DMS153 treated with DMSO at 0.1 percent for 48 hours (cell line): Measurements from ENCODE around the gene AFMID.
A peak's percentile ranks its signal among the peaks of the same experiment; 100 is the strongest.

Source experiments
- DNase-seq: peaks from one replicate; lab custom pipeline; 2025; ENCODE audit not compliant: unreplicated experiment; lab: John Stamatoyannopoulos, UW

AFMID gene

GRCh38 chr17:78179372-78179771 lies 7.8 kb upstream of the AFMID start:
- no peak for DNase-seq

- no peak for DNase-seq
These were observed 7.1 kb upstream of the AFMID start for GRCh38 chr17:78180083-78180482.

- DNase-seq: no peak
These were observed 6.7 kb upstream of the AFMID start for GRCh38 chr17:78180508-78180907.

GRCh38 chr17:78182504-78182903 lies 4.7 kb upstream of the AFMID start:
- DNase-seq: no peak

- no peak for DNase-seq
These were observed 3.2 kb upstream of the AFMID start for GRCh38 chr17:78183916-78184315.

- no peak for DNase-seq
These were observed 2.8 kb upstream of the AFMID start for GRCh38 chr17:78184351-78184750.

- no peak for DNase-seq
These were observed 2.3 kb upstream of the AFMID start for GRCh38 chr17:78184868-78185267.

- no peak for DNase-seq
These were observed 1.0 kb upstream of the AFMID start for GRCh38 chr17:78185981-78186691.

GRCh38 chr17:78196716-78197115 lies 9.6 kb downstream of the AFMID start:
- DNase-seq: no peak

GRCh38 chr17:78197147-78197832 lies 10.1 kb downstream of the AFMID start:
- DNase-seq: no peak

- no peak for DNase-seq
These were observed 13.3 kb downstream of the AFMID start for GRCh38 chr17:78200451-78200850.

GRCh38 chr17:78202666-78203065 lies 15.5 kb downstream of the AFMID start:
- DNase-seq: no peak

- DNase-seq: no peak
These were observed 17.4 kb downstream of the AFMID start for GRCh38 chr17:78204387-78205123.

GRCh38 chr17:78205124-78205775 lies 18.1 kb downstream of the AFMID start:
- DNase-seq: no peak

GRCh38 chr17:78206298-78206697 lies 19.1 kb downstream of the AFMID start:
- DNase-seq: no peak

- DNase-seq: no peak
These were observed 21.3 kb downstream of the AFMID start for GRCh38 chr17:78208486-78208885.

- DNase-seq: no peak
These were observed 22.9 kb downstream of the AFMID start for GRCh38 chr17:78210111-78210510.

- DNase-seq: no peak
These were observed 23.9 kb downstream of the AFMID start for GRCh38 chr17:78211032-78211431.

- DNase-seq: peak; percentile 82
These were observed 27.0 kb downstream of the AFMID start, which contains the start of gene BIRC5 for GRCh38 chr17:78214016-78214705. Gene BIRC5 (plus strand): TSS chr17:78214253. CDS start chr17:78214317, 64 bp downstream.

GRCh38 chr17:78214706-78215061 lies 27.5 kb downstream of the AFMID start:
- no peak for DNase-seq
